Tibial nerve (tissue), 4 donors: ENCODE data around the gene MDP1. TPM values are rescaled to one million over a fixed set of nuclear protein-coding genes. Genes with fewer than 3 reads are reported as not detected.
"Not testable (repeated sequence)": the region's sequence is repeated elsewhere in the genome, so short reads cannot be mapped to it uniquely, and the experiment has no call there.

Source experiments
- DNase-seq, 2 donors: peaks; one replicate each; pipeline ENCODE4 v3.0.0-alpha.2; 2019; ENCODE audit warnings: low spot score in 2 of 2
- H3K27ac ChIP-seq, 4 donors: fragments of 200-600 bp; sonication (generic) in 3 of 4; one replicate each; pipeline ENCODE4 v1.5.1; 2017 to 2019; ENCODE audit warnings: mild to moderate bottlenecking in 1 of 4
- H3K27me3 ChIP-seq, 2 donors: fragments of 200-600 bp; sonication (generic) in 1 of 2; one replicate each; pipeline versions ENCODE4 v1.5.1 to v1.6.0; 2017 to 2019
- H3K36me3 ChIP-seq, 3 donors: fragments of 200-600 bp; sonication (generic); one replicate each; pipeline ENCODE4 v1.5.1; 2018 to 2019
- H3K4me1 ChIP-seq, 4 donors: fragments of 200-600 bp; sonication (generic) in 3 of 4; one replicate each; pipeline ENCODE4 v1.5.1; 2017 to 2019
- H3K4me3 ChIP-seq, 4 donors: fragments of 200-600 bp; sonication (generic) in 3 of 4; one replicate each; pipeline ENCODE4 v1.5.1; 2017 to 2019; ENCODE audit warnings: mild to moderate bottlenecking in 1 of 4, moderate library complexity in 1 of 4
- H3K9me3 ChIP-seq, 4 donors: fragments of 200-600 bp; sonication (generic) in 3 of 4; one replicate each; pipeline ENCODE4 v1.5.1; 2017 to 2019
- CTCF ChIP-seq, 5 experiments: fragments of 200-600 bp in 3 of 5; fragments of 450-650 bp in 2 of 5; sonication (generic) in 3 of 5; IDR thresholded peaks; one replicate each; pipeline ENCODE4 v1.5.1; 2016 to 2019; ENCODE audit warnings: antibody characterized with exemption in 5 of 5, mild to moderate bottlenecking in 3 of 5, moderate library complexity in 2 of 5
- EP300 ChIP-seq, 2 donors: sonication (generic); formaldehyde crosslinking; IDR thresholded peaks; one replicate each; pipeline ENCODE4 v1.6.1; 2017; ENCODE audit warnings: antibody characterized with exemption in 2 of 2, mild to moderate bottlenecking in 1 of 2
- POLR2A ChIP-seq, 2 donors: fragments of 450-650 bp; IDR thresholded peaks; one replicate each; pipeline ENCODE4 v1.6.1; 2017; ENCODE audit warnings: antibody characterized with exemption in 2 of 2, mild to moderate bottlenecking in 2 of 2, moderate library complexity in 2 of 2
- WGBS, 2 donors: methylation state at CpG; one replicate each; pipeline ENCODE4 v1.1.5; 2018; 5-methylcytosine and 5-hydroxymethylcytosine counted together
- total RNA-seq, 4 donors: library from RNA; depleted of rRNA; stranded (reverse); fragments of >200 nt; gene quantifications; one replicate each; pipeline ENCODE4 v1.1.0, GENCODE V29; 2016

The MDP1 gene
- total RNA-seq, 4 donors from 2014 or later: 16.5 to 48.3 (median 28.9) TPM

- H3K4me3 ChIP-seq: no peak overlapping the region
- H3K27ac ChIP-seq: no peak overlapping the region
- peaks cover 0 to 16% (median 0%) of the 10 kb centered on the region in 3 donors for H3K36me3 ChIP-seq
- 59% methylated on average over 3 of the region's 3 CpGs for WGBS, 2 donors
- no peak for TF ChIP-seq EP300 (IDR thresholded peaks at IDR 0.05)
- TF ChIP-seq CTCF (IDR thresholded peaks at IDR 0.05): no peak
- TF ChIP-seq POLR2A (IDR thresholded peaks at IDR 0.05): no peak
- peaks cover 0 to 15% (median 7%) of the 10 kb centered on the region in 4 donors for H3K4me1 ChIP-seq
- no peaks in the 10 kb centered on the region for H3K27me3 ChIP-seq
- no peaks in the 10 kb centered on the region for H3K9me3 ChIP-seq
- no peak for DNase-seq
Measured at GRCh38 chr14:24219521-24219920, 3.7 kb upstream of the MDP1 start.

- TF ChIP-seq POLR2A (IDR thresholded peaks at IDR 0.05) (no peak), CTCF (IDR thresholded peaks at IDR 0.05) (no peak), EP300 (IDR thresholded peaks at IDR 0.05) (no peak)
- peaks cover 0 to 16% (median 0%) of the 10 kb centered on the region in 3 donors for H3K36me3 ChIP-seq
- no peaks in the 10 kb centered on the region for H3K27me3 ChIP-seq
- no peaks in the 10 kb centered on the region for H3K9me3 ChIP-seq
- no peak for DNase-seq
- no peak overlapping the region for H3K4me3 ChIP-seq
- peaks cover 0 to 19% (median 10%) of the 10 kb centered on the region in 4 donors for H3K4me1 ChIP-seq
- WGBS, 2 donors: 83 to 92% methylated on average over 4 of the region's 4 CpGs
- no peak overlapping the region for H3K27ac ChIP-seq
Measured at GRCh38 chr14:24219080-24219479, 3.2 kb upstream of the MDP1 start.

GRCh38 chr14:24216876-24217275 lies 1.0 kb upstream of the MDP1 start:
- H3K27me3 ChIP-seq, DNase-seq, H3K4me3 ChIP-seq, H3K27ac ChIP-seq, H3K9me3 ChIP-seq: not testable (repeated sequence)
- Histone ChIP-seq H3K4me1 (peaks cover 0 to 36% (median 22%) of the 10 kb centered on the region in 4 donors), H3K36me3 (peaks cover 0 to 16% (median 0%) of the 10 kb centered on the region in 3 donors)
- 85 to 86% methylated on average over 1 of the region's 1 CpG for whole genome bisulfite sequencing, 2 donors

- H3K9me3 ChIP-seq: no peaks in the 10 kb centered on the region
- peak overlapping the region; percentile 83 to 98 (median 92) for H3K27ac ChIP-seq
Measured at GRCh38 chr14:24216345-24216699, 456 bp upstream of the MDP1 start.

GRCh38 chr14:24213866-24214662 lies 1.8 kb downstream of the MDP1 start:
- Histone ChIP-seq H3K9me3 (no peaks in the 10 kb centered on the region), H3K36me3 (peaks cover 0 to 41% (median 15%) of the 10 kb centered on the region in 3 donors), H3K4me3 (peak overlapping the region; percentile 55 to 89 (median 70)), H3K4me1 (peaks cover 0 to 41% (median 25%) of the 10 kb centered on the region in 4 donors), H3K27me3 (no peaks in the 10 kb centered on the region), H3K27ac (peak overlapping the region; percentile 79 to 98 (median 94))
- DNase-seq: no peak
- 92% methylated on average over 7 of the region's 7 CpGs for WGBS, 2 donors
- TF ChIP-seq CTCF (IDR thresholded peaks at IDR 0.05) (no peak), EP300 (IDR thresholded peaks at IDR 0.05) (no peak), POLR2A (IDR thresholded peaks at IDR 0.05) (no peak)

More at GRCh38 chr14:24216345-24216699, 456 bp upstream of the MDP1 start:
- 88 to 90% methylated on average over 2 of the region's 2 CpGs for WGBS, 2 donors
- Histone ChIP-seq H3K27me3 (no peaks in the 10 kb centered on the region), H3K4me3 (peak overlapping the region in 3 of 4 donors; percentile 70 to 89 (median 85)), H3K36me3 (peaks cover 0 to 18% (median 0%) of the 10 kb centered on the region in 3 donors), H3K4me1 (peaks cover 0 to 41% (median 24%) of the 10 kb centered on the region in 4 donors)
- DNase-seq: no peak
- TF ChIP-seq EP300 (IDR thresholded peaks at IDR 0.05) (no peak), CTCF (IDR thresholded peaks at IDR 0.05) (no peak), POLR2A (IDR thresholded peaks at IDR 0.05) (no peak)
